Kidney (tissue), 14 donors: ENCODE data around the gene MPPED1. TPM values are rescaled to one million over a fixed set of nuclear protein-coding genes. Genes with fewer than 3 reads are reported as not detected.

Source experiments
- DNase-seq, 5 donors: peaks; one replicate each; pipeline ENCODE4 v3.0.0-alpha.2; 2013 to 2020
- FAIRE-seq: peaks from 2 replicates; lab custom pipeline; 2012; peaks lifted over from hg19 to GRCh38; lab: Jason Lieb, UNC
- H3K27ac ChIP-seq, 2 donors: one replicate each; pipeline ENCODE4 v1.7.0; 2013; ENCODE audit warnings: low read depth in 2 of 2, low read length in 2 of 2, inconsistent platforms in 1 of 2
- H3K27me3 ChIP-seq: one replicate; pipeline ENCODE4 v1.7.1; 2013; ENCODE audit warnings: low read length, inconsistent platforms; ENCODE audit not compliant: control insufficient read depth, insufficient read depth
- H3K36me3 ChIP-seq, 3 donors: one replicate each; pipeline versions ENCODE4 v1.7.0 to v1.7.1; 2013; ENCODE audit warnings: low read length in 3 of 3, control low read depth in 1 of 3, inconsistent platforms in 1 of 3; ENCODE audit not compliant: insufficient read depth in 3 of 3, control insufficient read depth in 2 of 3
- H3K4me1 ChIP-seq, 3 donors: one replicate each; pipeline versions ENCODE4 v1.7.0 to v1.7.1; 2013; ENCODE audit warnings: low read length in 3 of 3, inconsistent platforms in 1 of 3, low read depth in 1 of 3; ENCODE audit not compliant: control insufficient read depth in 2 of 3, insufficient read depth in 2 of 3
- H3K4me3 ChIP-seq, 3 donors: one replicate each; pipeline versions ENCODE4 v1.7.0 to v1.8.1; 2013; ENCODE audit warnings: low read length in 3 of 3, control low read depth in 1 of 3, inconsistent platforms in 1 of 3
- H3K9ac ChIP-seq, 3 donors: one replicate each; pipeline versions ENCODE4 v1.7.0 to v1.7.1; 2013; ENCODE audit warnings: low read length in 3 of 3, control low read depth in 1 of 3, inconsistent platforms in 1 of 3
- H3K9me3 ChIP-seq, 3 donors: one replicate each; pipeline versions ENCODE4 v1.7.0 to v1.7.1; 2013; ENCODE audit warnings: low read length in 3 of 3, control low read depth in 1 of 3, inconsistent platforms in 1 of 3; ENCODE audit not compliant: control insufficient read depth in 2 of 3, insufficient read depth in 1 of 3
- CTCF ChIP-seq: IDR thresholded peaks from 3 replicates; pipeline ENCODE4 v1.5.1; 2012; ENCODE audit warnings: mild to moderate bottlenecking, moderate library complexity, borderline replicate concordance; ENCODE audit not compliant: insufficient read depth; ENCODE audit errors: extremely low read depth
- intact Hi-C: fragments of 100-400 bp; cut with DNase I; formaldehyde crosslinking; loops from one replicate; pipeline ENCODE4 v1.11.1; 2022
- polyA plus RNA-seq: library from polyadenylated mRNA; stranded (reverse); fragments of 350-450 nt; fragmentation: Illumina TruSeq; extraction: RNeasy Lipid Tissue Mini Kit (QIAGEN cat#74804); gene quantifications from one replicate; pipeline ENCODE4 v1.2.3, GENCODE V29; 2014; ENCODE audit warnings: low read depth, low replicate concordance; ENCODE audit not compliant: insufficient read depth
- total RNA-seq: library from RNA; stranded (reverse); fragmentation: NEBNext Ultra II Directional; extraction: Animal tissue kit (Norgen Biotek cat#: 25700); gene quantifications from one replicate; pipeline ENCODE4 v1.2.1, GENCODE V29; 2021
- donor health status: control.
- donor health status: control.
- donor health status: control.
- donor health status: control.
- donor health status: control.
- donor health status: DM: yes; HTN: yes; CAD: no.
- donor health status: Normal renal cell carcinoma (clear cell type).

Gene MPPED1
- total and polyA plus RNA-seq, 2 donors from 2014 or later: not detected

GRCh38 chr22:43493297-43493696 is 81.5 kb downstream of the MPPED1 start:
- FAIRE-seq: no peak
- intact Hi-C loops: no loop called here
- peak in 1 of 5 donors; percentile 54 for DNase-seq

GRCh38 chr22:43497956-43498855 is 86.4 kb downstream of the MPPED1 start:
- DNase-seq (peak in 1 of 5 donors; percentile 58), FAIRE-seq (no peak)
- no peaks in the 10 kb centered on the region for H3K36me3 ChIP-seq
- no peaks in the 10 kb centered on the region for H3K4me1 ChIP-seq
- TF ChIP-seq CTCF: no peak
- no peak overlapping the region for H3K27ac ChIP-seq
- no peak overlapping the region for H3K4me3 ChIP-seq
- no peaks in the 10 kb centered on the region for H3K27me3 ChIP-seq
- no peak overlapping the region for H3K9ac ChIP-seq
- H3K9me3 ChIP-seq: no peaks in the 10 kb centered on the region
- intact Hi-C loops: no loop called here

More at GRCh38 chr22:43493297-43493696, 81.5 kb downstream of the MPPED1 start:
- no peak overlapping the region for H3K27ac ChIP-seq
- no peaks in the 10 kb centered on the region for H3K4me1 ChIP-seq
- no peak overlapping the region for H3K4me3 ChIP-seq
- H3K9ac ChIP-seq: no peak overlapping the region
- peaks cover 0 to 2% (median 0%) of the 10 kb centered on the region in 3 donors for H3K9me3 ChIP-seq
- TF ChIP-seq CTCF: no peak
- no peaks in the 10 kb centered on the region for H3K36me3 ChIP-seq
- H3K27me3 ChIP-seq: no peaks in the 10 kb centered on the region

GRCh38 chr22:43498856-43499253 is 87.0 kb downstream of the MPPED1 start:
- intact Hi-C loops: no loop called here
- no peak for TF ChIP-seq CTCF
- H3K27ac ChIP-seq: no peak overlapping the region
- no peak for FAIRE-seq
- H3K36me3 ChIP-seq: no peaks in the 10 kb centered on the region
- H3K9ac ChIP-seq: no peak overlapping the region
- H3K27me3 ChIP-seq: no peaks in the 10 kb centered on the region
- no peak overlapping the region for H3K4me3 ChIP-seq
- no peaks in the 10 kb centered on the region for H3K9me3 ChIP-seq
- H3K4me1 ChIP-seq: no peaks in the 10 kb centered on the region
- DNase-seq: no peak
